ENCODE results near the gene SRGAP2C. TPM values are rescaled to one million over a fixed set of nuclear protein-coding genes. Genes with fewer than 3 reads are reported as not detected.
"Not testable (repeated sequence)": the region's sequence is repeated elsewhere in the genome, so short reads cannot be mapped to it uniquely, and the experiment has no call there.

Gene SRGAP2C
- total and polyA plus RNA-seq, 2 donors (not counting 3 experiments of a cell fraction or from before 2014, with no cell fraction given): 5.6 to 56.4 TPM

- DNase-seq (ENCODE audit: low read depth, low spot score); H3K4me1 ChIP-seq (ENCODE audit: control insufficient read depth, extremely low read depth, insufficient read depth, low read length); H3K9me3 ChIP-seq (replicated peaks; ENCODE audit: control insufficient read depth, insufficient read depth, low read length); H3K27me3 ChIP-seq (ENCODE audit: control insufficient read depth in 2 of 2, insufficient read depth in 2 of 2, low read length in 2 of 2); dilution Hi-C loops (cut with MboI; ENCODE audit: extremely low pct_ligation_motif_present, low sequenced_read_pairs); intact Hi-C loops (cut with micrococcal nuclease); H2AFZ ChIP-seq (ENCODE audit: low read depth, low read length); POLR2A ChIA-PET; CTCF ChIA-PET; H3K4me2 ChIP-seq (ENCODE audit: insufficient read depth, low read length); H4K20me1 ChIP-seq (replicated peaks; ENCODE audit: control insufficient read depth, extremely low read depth, insufficient read depth, low read length); BruUV-seq (replicated peaks); H3K79me2 ChIP-seq (ENCODE audit: control insufficient read depth, insufficient read depth, low read length); FAIRE-seq; H3K27ac ChIP-seq (ENCODE audit: insufficient read depth, low read depth, low read length); H3K36me3 ChIP-seq (ENCODE audit: control insufficient read depth in 2 of 2, extremely low read depth in 1 of 2, insufficient read depth in 2 of 2, low read length in 2 of 2); H3K4me3 ChIP-seq (replicated peaks in 1 of 3; ENCODE audit: insufficient read depth in 1 of 3, low read depth in 1 of 3, low read length in 3 of 3); H3K9ac ChIP-seq (replicated peaks; ENCODE audit: extremely low read depth, insufficient read depth, low read length); H3K9me1 ChIP-seq (replicated peaks; ENCODE audit: control insufficient read depth, extremely low read depth, insufficient read depth, low read length): not testable (repeated sequence)
Observed at GRCh38 chr1:121321660-121322059, 136.9 kb downstream of the SRGAP2C start.

- H3K9ac ChIP-seq (replicated peaks; ENCODE audit: extremely low read depth, insufficient read depth, low read length); CTCF ChIA-PET; H3K9me3 ChIP-seq (replicated peaks; ENCODE audit: control insufficient read depth, insufficient read depth, low read length); H3K27ac ChIP-seq (ENCODE audit: insufficient read depth, low read depth, low read length); H3K27me3 ChIP-seq (ENCODE audit: control insufficient read depth in 2 of 2, insufficient read depth in 2 of 2, low read length in 2 of 2); H3K79me2 ChIP-seq (ENCODE audit: control insufficient read depth, insufficient read depth, low read length); DNase-seq (ENCODE audit: low read depth, low spot score); FAIRE-seq; dilution Hi-C loops (cut with MboI; ENCODE audit: extremely low pct_ligation_motif_present, low sequenced_read_pairs); H3K4me1 ChIP-seq (ENCODE audit: control insufficient read depth, extremely low read depth, insufficient read depth, low read length); intact Hi-C loops (cut with micrococcal nuclease); BruUV-seq (replicated peaks); H3K4me3 ChIP-seq (replicated peaks in 1 of 3; ENCODE audit: insufficient read depth in 1 of 3, low read depth in 1 of 3, low read length in 3 of 3); POLR2A ChIA-PET; H2AFZ ChIP-seq (ENCODE audit: low read depth, low read length); H4K20me1 ChIP-seq (replicated peaks; ENCODE audit: control insufficient read depth, extremely low read depth, insufficient read depth, low read length); H3K4me2 ChIP-seq (ENCODE audit: insufficient read depth, low read length); H3K9me1 ChIP-seq (replicated peaks; ENCODE audit: control insufficient read depth, extremely low read depth, insufficient read depth, low read length); H3K36me3 ChIP-seq (ENCODE audit: control insufficient read depth in 2 of 2, extremely low read depth in 1 of 2, insufficient read depth in 2 of 2, low read length in 2 of 2): not testable (repeated sequence)
Observed at GRCh38 chr1:121324726-121325125, 140.0 kb downstream of the SRGAP2C start.

- CTCF ChIA-PET; H3K36me3 ChIP-seq (ENCODE audit: control insufficient read depth in 2 of 2, extremely low read depth in 1 of 2, insufficient read depth in 2 of 2, low read length in 2 of 2); BruUV-seq (replicated peaks); POLR2A ChIA-PET; H2AFZ ChIP-seq (ENCODE audit: low read depth, low read length); H3K27ac ChIP-seq (ENCODE audit: insufficient read depth, low read depth, low read length); FAIRE-seq; H3K9me3 ChIP-seq (replicated peaks; ENCODE audit: control insufficient read depth, insufficient read depth, low read length); H4K20me1 ChIP-seq (replicated peaks; ENCODE audit: control insufficient read depth, extremely low read depth, insufficient read depth, low read length); H3K79me2 ChIP-seq (ENCODE audit: control insufficient read depth, insufficient read depth, low read length); H3K4me3 ChIP-seq (replicated peaks in 1 of 3; ENCODE audit: insufficient read depth in 1 of 3, low read depth in 1 of 3, low read length in 3 of 3); dilution Hi-C loops (cut with MboI; ENCODE audit: extremely low pct_ligation_motif_present, low sequenced_read_pairs); H3K27me3 ChIP-seq (ENCODE audit: control insufficient read depth in 2 of 2, insufficient read depth in 2 of 2, low read length in 2 of 2); DNase-seq (ENCODE audit: low read depth, low spot score); H3K9ac ChIP-seq (replicated peaks; ENCODE audit: extremely low read depth, insufficient read depth, low read length); H3K9me1 ChIP-seq (replicated peaks; ENCODE audit: control insufficient read depth, extremely low read depth, insufficient read depth, low read length); H3K4me2 ChIP-seq (ENCODE audit: insufficient read depth, low read length); H3K4me1 ChIP-seq (ENCODE audit: control insufficient read depth, extremely low read depth, insufficient read depth, low read length); intact Hi-C loops (cut with micrococcal nuclease): not testable (repeated sequence)
Observed at GRCh38 chr1:121332141-121332540, 147.4 kb downstream of the SRGAP2C start.

GRCh38 chr1:121332599-121333562, 148.1 kb downstream of the SRGAP2C start:
- H3K27me3 ChIP-seq (ENCODE audit: control insufficient read depth in 2 of 2, insufficient read depth in 2 of 2, low read length in 2 of 2); FAIRE-seq; H3K36me3 ChIP-seq (ENCODE audit: control insufficient read depth in 2 of 2, extremely low read depth in 1 of 2, insufficient read depth in 2 of 2, low read length in 2 of 2); H3K4me1 ChIP-seq (ENCODE audit: control insufficient read depth, extremely low read depth, insufficient read depth, low read length); BruUV-seq (replicated peaks); H3K79me2 ChIP-seq (ENCODE audit: control insufficient read depth, insufficient read depth, low read length); H3K4me3 ChIP-seq (replicated peaks in 1 of 3; ENCODE audit: insufficient read depth in 1 of 3, low read depth in 1 of 3, low read length in 3 of 3); dilution Hi-C loops (cut with MboI; ENCODE audit: extremely low pct_ligation_motif_present, low sequenced_read_pairs); H3K9me3 ChIP-seq (replicated peaks; ENCODE audit: control insufficient read depth, insufficient read depth, low read length); CTCF ChIA-PET; H4K20me1 ChIP-seq (replicated peaks; ENCODE audit: control insufficient read depth, extremely low read depth, insufficient read depth, low read length); H2AFZ ChIP-seq (ENCODE audit: low read depth, low read length); H3K4me2 ChIP-seq (ENCODE audit: insufficient read depth, low read length); H3K9ac ChIP-seq (replicated peaks; ENCODE audit: extremely low read depth, insufficient read depth, low read length); H3K9me1 ChIP-seq (replicated peaks; ENCODE audit: control insufficient read depth, extremely low read depth, insufficient read depth, low read length); POLR2A ChIA-PET; intact Hi-C loops (cut with micrococcal nuclease); H3K27ac ChIP-seq (ENCODE audit: insufficient read depth, low read depth, low read length); DNase-seq (ENCODE audit: low read depth, low spot score): not testable (repeated sequence)
